Peyer's patch (tissue), 4 donors: ENCODE results near the gene ITGB4.

Experiments used
- CTCF ChIP-seq, 6 experiments: fragments of 450-650 bp in 4 of 6; fragments of 200-600 bp in 2 of 6; sonication (generic) in 1 of 6; IDR thresholded peaks; one replicate each; pipeline ENCODE4 v1.5.1; 2017 to 2019; ENCODE audit warnings: antibody characterized with exemption in 6 of 6, mild to moderate bottlenecking in 3 of 6, moderate library complexity in 1 of 6
- POLR2A ChIP-seq, 2 donors: fragments of 450-650 bp; IDR thresholded peaks; one replicate each; pipeline ENCODE4 v1.5.1; 2017; ENCODE audit warnings: antibody characterized with exemption in 2 of 2, mild to moderate bottlenecking in 2 of 2, moderate library complexity in 2 of 2

GRCh38 chr17:75712446-75712845 is 8.8 kb upstream of the ITGB4 start:
- TF ChIP-seq CTCF (IDR thresholded peaks at IDR 0.05): no peak
- TF ChIP-seq POLR2A (IDR thresholded peaks at IDR 0.05): no peak
